GM21390 (cell line): ENCODE data around the gene SUSD2.
A peak's percentile ranks its signal among the peaks of the same experiment; 100 is the strongest.
"Not testable (repeated sequence)": the region's sequence is repeated elsewhere in the genome, so short reads cannot be mapped to it uniquely, and the experiment has no call there.

Experiments used
- ATAC-seq: cut with Tn5 transposase; IDR thresholded peaks from one replicate; pipeline ENCODE4 v1.9.1; 2021; ENCODE audit not compliant: unreplicated experiment

Gene SUSD2, protein sequence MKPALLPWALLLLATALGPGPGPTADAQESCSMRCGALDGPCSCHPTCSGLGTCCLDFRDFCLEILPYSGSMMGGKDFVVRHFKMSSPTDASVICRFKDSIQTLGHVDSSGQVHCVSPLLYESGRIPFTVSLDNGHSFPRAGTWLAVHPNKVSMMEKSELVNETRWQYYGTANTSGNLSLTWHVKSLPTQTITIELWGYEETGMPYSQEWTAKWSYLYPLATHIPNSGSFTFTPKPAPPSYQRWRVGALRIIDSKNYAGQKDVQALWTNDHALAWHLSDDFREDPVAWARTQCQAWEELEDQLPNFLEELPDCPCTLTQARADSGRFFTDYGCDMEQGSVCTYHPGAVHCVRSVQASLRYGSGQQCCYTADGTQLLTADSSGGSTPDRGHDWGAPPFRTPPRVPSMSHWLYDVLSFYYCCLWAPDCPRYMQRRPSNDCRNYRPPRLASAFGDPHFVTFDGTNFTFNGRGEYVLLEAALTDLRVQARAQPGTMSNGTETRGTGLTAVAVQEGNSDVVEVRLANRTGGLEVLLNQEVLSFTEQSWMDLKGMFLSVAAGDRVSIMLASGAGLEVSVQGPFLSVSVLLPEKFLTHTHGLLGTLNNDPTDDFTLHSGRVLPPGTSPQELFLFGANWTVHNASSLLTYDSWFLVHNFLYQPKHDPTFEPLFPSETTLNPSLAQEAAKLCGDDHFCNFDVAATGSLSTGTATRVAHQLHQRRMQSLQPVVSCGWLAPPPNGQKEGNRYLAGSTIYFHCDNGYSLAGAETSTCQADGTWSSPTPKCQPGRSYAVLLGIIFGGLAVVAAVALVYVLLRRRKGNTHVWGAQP

DNA sequence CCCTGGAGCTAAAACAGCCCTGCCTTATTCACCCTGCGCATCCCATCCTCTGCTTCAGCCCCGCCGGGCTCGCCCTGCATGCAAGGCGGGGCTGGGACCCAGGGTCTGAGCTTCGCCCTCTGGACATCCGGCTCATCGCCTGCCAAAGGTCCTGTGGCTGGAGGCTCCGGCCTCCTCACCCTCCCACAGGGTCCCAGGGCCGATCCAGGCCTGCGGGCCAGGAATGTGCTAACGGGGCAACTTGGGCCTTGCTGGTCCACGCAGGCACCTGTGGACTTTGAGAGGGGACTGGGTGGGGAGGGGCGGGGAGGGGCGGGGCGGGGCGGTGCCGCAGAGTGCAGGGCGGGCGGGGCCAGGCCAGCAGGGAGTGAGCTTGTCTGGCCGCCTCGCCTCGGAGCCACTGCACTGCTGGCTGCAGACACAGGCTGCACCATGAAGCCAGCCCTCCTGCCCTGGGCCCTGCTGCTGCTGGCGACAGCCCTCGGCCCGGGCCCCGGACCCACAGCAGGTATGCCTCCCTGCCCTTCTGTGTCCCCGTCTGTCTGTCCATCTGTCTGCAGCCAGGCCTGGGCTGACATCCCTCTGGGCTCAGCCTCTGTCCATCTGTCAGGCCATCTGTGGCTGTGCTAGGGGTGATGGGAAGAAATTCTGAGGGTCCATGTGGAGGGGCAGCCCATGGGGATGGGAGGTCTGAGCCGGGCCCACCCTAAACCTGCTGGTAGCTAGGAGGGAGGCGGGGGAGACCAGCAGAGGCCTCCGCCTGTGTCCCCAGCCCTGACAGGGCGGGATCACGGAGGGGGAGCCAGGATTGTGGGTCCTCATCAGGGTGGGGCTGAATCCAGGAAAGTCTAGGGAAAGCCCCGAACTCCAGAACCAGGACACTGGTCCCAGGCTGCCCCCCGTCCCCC, at the start of gene SUSD2:
Gene SUSD2 (plus strand): TSS at position 400 of the 908 bp plus-strand sequence. CDS start 33 bp downstream, at position 433.
- ATAC-seq = no peak

DNA sequence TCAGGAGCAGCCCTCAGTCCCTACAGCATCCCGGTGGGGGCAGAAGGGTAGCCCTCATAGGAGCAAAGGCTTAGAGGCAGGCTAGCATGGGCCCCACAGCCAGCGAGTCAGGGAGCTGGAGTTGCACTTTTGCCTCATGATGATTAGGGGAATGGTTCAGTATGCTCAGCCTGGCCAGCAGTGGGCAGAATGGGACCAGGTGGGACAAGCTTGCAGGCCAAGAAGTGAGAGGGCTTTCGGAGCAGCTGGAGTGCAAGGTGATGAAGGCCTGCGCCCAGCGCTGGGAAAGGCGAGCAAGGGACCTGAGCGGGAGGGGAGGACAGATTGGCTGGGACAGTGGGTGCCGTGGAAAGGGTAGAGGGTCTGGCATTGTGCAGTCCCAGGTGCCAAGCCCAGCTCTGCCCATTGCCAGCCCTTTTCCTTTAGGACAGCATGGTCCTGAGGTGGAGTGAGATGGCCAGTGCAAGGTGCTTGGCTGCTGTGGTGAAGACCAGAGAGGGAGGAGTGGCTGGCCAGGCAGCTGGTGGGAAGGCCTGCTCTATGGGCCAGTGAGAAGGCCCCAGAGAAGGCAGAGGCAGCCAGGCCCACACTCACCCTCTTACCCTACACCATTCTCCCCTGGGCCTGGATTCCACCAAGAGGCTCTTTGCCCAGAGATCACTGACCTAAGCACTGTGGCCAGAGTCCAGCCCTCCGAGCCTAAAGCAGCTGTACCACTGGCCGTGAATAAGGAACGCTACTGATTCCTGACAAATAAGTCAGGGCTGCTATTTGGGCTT, 47.9 kb upstream of the SUSD2 start:
- no peak for ATAC-seq

DNA sequence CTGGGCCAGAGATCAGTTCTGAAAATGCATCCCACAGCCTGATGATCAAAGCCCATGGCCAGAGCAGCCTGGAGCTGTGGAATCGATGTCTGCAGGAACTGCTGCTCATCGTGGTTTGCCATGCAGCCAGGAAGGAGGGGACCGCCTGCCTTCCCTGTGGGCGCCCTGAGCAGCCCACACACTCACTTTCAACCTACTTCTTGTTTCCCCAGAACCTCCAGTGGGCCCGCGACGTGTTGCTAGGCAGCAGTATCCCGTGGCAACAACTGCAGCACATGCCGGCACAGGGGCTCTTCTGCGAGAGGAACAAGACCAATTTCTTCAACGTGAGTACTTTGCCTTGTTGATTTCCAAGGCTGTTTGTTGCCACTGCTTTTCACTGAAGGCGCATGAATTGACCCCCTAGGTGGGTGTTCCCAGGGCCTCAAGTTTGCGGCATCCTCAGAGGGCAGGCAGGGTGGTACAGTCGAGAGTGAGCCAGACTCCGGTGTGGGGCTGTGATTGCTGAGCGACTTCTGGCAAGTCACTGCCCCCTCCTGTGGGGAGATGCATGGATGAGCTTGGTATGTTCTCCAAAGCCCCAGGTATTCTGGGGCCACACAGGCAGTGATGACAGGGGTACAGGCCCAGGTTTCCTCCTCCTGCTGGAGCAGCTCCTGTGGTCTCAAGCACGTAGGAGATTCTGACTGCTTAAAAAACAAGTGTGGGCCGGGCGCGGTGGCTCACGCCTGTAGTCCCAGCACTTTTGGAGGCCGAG, 47.0 kb upstream of the SUSD2 start:
- ATAC-seq = no peak

DNA sequence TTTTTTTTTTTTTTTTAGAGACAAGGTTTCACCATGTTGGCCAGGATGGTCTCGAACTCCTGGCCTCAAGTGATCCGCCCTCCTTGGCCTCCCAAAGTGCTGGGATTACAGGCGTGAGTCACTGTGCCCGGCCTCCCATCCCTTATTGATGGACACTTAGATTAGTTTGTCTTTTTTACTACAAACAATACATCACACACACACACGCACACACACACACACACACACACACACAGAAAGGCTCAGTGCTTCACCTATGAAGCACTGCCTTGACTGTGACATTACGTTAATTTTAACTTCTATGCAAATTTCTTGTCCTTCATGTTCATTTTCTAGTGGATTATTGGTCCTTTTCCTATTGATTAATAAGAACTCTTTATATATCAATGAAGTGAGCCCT, 44.8 kb upstream of the SUSD2 start:
- not testable (repeated sequence) for ATAC-seq

DNA sequence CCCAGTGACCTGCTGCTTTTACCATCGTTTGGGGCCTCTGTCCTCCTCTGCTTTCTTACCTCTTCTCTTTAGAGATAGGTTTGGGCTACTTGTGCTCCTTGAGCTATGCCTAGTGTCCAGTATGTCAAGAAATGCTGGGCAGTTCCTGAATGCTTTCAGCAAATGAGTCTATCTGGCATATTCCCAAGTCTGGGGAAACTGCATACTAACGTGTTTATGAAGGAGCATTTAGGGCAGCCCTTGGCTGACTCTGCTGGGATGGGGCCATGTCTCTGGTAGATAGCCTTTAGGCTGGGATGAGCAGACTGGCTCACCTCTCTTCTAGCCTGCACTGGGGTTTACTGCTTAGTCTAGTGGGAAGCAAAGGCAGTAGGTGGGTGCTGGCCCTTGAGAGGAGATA, 43.7 kb upstream of the SUSD2 start:
- ATAC-seq = no peak

DNA sequence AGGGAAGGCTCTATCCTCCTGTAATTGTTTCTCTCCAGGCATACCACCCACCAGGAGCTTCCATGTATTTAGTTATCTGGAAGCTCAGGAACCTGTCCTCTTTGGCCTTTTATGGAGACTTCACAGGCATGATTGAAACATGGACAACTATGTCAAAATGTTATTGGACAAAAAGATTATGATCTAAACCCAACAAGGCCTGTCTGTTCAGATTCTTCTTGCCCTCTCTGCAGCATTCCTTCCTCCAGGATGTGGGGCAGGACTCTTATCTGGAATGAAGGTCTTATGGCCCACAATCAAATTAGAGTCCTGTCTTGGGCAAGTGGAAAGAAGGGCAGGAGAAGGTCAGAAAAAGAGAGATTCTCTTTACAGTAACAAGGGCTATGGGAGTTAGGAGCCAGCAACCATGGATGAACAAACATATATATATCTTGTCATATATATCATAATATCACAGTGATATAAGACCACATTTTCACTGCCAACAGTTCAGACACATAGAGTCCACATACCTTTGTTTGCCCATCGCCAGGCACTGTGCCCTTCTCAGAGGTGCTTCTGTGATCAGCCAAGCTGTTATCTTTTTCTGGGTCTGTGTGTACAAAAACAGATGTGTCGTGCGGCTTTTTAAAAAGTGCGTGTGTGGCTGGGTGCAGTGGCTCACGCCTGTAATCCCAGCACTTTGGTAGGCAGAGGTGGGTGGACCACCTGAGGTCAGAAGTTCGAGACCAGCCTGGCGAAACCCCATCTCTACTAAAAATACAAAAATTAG, 42.5 kb upstream of the SUSD2 start:
- no peak for ATAC-seq

DNA sequence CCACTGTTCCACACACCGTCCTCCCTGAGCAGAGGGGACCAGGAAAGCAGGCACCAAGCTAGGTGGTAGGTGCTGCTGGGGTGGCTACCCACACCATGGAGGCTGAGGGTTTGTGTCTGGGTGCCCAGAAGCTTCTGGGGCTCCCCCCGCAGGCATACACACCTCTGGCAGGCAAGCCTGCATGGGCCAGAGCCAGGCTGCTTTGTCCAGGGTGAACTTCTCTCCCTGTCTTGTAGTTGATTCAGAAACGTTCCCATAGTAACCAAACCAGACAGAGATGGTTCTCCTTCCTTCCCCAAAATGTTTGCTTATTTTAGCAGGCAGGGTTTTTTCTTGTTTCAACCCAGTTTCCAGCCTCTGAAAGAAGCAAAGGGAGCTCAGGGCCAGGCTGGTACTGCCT, 40.9 kb upstream of the SUSD2 start:
- no peak for ATAC-seq

DNA sequence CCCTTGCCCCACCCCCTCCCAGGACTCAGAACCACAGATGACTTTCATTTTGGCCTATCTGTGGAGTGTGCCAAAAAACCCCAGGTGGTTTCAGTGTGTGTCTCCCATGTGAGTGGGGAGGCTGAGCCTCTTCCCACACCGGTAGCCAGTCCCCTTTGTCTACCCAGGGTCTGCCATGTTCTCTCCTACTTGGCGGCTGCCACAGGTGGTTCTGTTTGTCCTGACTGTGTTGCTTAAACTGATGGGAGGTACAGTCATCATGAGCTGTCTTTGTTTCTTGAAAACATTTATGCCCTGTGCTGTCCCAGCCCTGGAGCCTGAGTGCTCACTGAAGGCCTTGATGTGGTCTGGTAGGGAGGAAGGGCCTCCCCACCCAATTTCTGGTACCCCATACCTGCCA, 39.7 kb upstream of the SUSD2 start:
- no peak for ATAC-seq

DNA sequence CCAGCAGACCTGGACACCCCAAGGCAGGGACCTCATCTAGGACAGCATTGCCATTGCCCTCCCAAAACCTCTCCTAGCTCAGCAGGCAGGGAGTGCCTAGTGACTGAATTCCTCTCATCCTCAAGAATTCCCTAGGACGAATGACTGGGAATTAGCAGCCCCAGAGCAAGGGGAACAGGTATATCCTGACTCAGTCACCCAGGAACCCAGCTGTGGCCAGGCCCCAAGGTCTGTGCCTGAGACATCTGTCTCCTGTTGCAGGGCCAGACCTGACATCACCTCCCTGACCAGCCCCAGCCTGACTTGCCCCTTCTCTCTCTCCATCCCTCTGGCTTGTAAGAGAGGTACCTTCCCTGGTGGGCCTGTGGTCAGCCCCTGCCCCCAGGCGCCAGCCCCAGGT, 39.0 kb upstream of the SUSD2 start:
- no peak for ATAC-seq

DNA sequence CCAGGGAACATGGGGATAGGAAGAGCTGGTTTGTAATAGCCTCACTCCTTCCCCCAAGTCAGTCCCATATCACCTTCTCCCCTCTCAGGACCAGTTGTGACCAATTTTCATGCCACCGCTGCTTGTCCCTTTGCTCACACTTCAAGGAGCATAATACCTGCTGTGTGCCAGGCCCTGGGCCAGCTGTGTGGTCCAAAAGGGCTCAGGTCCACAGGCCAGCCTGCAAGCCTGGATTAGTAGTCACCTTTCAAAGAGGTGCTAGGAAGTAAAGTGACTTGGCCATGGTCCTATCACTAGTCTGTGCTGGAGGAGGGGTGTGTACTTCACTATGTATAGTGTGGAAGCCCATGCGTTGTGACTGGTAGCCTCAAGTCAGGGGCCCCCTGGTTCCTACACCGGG, 38.5 kb upstream of the SUSD2 start:
- no peak for ATAC-seq

DNA sequence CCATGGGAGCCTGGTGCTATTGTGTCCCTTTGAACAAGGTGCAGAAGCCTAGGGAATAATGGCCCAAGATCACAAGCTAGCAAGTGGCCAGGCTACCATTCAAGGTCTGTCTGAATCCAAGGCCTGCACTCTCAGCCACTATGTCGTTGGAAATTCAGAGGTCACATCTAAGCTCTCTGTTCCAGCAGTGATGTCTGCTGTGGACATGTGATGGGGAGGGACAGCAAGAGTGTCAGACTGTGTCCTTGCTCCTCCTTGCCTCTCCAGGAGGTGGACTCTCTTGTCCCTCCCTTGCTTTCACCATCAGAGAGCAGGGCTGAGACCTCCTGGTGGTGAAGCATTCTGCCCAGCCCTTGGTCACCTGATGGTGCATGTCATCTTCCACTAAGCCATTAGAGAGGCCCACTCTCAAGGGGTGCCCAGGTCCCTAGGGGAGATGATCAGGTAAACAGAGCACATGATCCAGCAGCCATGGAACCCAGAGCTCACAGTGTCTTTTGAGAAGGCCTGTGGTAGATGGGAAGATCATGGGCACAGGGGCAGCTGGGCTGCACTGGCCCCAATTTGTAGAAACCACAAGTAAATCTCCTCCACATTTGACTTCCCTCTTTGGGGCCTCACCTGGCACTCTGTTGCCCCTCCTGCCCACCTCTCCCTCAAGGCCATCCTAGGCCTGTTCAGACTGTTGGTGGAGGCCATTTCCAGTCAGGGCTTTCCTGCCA, 37.1 kb upstream of the SUSD2 start:
- no peak for ATAC-seq

DNA sequence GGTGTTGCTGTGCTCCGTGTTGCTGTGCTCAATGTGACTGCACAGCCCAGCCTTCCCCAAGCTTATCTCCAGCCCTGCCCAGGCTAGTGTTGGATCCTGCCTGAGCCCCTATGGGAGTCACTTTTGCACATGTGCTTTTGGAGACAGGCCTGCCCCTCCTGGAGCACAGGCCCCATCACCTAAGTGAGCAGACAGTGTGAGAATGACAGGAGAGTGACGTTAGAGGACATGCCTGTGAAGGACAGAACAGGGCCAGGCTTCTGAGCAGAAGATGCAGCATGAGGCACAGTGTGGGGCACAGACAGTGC, 36.6 kb upstream of the SUSD2 start:
- no peak for ATAC-seq

DNA sequence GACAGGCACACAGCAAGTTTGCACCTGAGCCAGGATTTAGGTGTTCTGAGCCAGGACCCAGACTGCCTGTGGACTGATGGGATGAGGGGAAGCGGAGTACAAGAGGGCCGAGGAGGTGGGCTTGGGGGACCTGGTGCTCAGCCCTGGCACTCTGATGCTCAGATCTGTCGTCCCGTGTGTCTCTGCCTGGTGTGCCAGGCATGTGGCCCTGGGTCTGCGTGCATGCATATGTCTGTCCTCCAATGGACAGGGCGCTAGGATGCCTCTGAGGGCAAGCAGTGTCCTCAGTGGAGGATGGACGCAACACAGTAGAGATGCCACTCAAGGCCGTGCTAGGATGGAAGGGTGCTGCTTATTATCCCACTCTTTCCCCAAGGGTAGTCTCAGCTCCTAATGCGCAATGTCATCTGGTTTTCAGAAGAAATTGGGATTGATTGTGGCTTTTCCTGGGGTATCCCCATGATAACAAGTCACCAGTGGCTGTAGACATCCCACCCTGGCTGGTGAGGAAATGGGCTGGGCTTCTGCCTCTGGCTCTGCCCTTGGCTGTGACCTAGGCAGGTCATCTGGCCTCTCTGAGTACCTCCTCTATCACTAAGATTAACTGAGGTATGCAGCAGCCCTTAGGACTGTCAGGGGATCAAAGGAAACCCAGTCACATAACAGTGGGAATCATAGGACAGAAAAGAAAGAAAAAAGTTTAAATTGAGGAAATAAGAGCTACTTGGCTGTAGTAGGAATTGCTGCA, 35.7 kb upstream of the SUSD2 start:
- ATAC-seq = no peak

DNA sequence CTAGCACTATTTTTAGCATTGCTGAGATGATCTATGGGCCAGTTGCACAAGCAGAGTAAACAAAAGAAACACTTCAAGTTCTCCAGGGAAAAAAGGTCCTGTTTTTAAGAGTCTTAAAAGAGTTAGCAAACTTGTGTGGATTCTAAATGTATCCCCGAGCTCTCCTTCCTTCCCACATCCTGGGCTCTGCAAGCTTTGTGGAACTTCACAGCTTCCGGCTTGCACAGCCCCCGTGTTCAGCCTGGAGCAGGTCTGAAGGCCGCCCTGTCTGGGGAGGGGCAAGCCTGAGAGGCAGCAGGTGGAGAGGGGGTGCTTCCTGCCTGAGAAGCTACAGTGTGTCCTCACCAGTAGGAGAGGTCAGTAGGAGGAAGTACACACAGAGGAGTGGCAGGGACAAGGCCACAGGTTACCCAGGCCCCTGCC, 35.1 kb upstream of the SUSD2 start:
- ATAC-seq = peak; percentile 51

DNA sequence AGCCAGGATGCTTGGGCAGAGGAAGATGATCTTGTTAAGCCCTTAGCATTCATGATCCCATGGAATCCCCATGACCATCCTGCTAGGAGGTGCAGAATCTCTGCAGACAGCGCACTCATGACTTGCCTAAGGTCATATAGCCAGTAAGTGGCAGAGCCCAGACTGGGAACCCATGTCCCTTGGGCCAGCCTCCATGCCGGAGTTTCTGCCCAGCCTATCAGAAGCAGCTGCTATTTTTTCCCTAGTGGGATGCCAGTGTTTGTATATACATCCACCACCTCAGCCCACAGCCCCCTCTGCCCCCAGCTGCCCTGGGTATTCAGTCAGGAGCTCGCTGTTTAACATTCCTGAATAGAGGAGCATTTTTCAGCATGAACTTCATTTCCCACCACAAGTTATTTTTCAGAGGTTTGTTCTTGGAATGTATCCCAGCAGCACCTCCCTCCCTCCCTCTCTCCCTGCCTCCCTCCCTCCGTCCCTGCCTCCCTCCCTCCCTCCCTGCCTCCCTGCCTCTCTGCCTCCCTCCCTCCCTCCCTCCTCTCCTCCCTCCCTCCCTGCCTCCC, 34.4 kb upstream of the SUSD2 start:
- ATAC-seq = no peak

DNA sequence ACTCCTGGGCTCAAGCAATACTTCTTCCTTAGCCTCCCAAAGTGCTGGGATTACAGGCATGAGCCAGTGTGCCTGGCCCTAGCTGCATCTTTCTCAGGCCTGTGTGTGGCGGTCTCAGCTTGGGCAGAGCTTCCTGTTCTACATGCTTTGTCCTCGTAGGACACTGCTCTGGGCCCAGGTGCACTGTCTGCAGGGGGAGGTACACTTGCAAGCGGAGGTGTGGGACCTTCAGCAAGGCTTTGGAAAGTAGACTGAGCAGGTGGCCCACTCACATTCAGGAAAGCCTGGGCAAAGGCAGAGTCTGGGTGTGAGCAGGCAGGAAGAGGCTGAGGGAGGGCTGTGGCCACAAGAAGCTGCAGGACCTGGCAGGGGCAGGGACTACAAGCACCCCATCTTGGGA, 33.6 kb upstream of the SUSD2 start:
- ATAC-seq = no peak
